ENCODE results near the gene EIF4G3. TPM values are rescaled to one million over a fixed set of nuclear protein-coding genes. Genes with fewer than 3 reads are reported as not detected.

The EIF4G3 gene
- total and polyA plus RNA-seq, 9 of the 15 experiments (the other 6 are each of a cell fraction or from before 2014, with no cell fraction given): 6.7 to 40.5 (median 32.1) TPM

DNA sequence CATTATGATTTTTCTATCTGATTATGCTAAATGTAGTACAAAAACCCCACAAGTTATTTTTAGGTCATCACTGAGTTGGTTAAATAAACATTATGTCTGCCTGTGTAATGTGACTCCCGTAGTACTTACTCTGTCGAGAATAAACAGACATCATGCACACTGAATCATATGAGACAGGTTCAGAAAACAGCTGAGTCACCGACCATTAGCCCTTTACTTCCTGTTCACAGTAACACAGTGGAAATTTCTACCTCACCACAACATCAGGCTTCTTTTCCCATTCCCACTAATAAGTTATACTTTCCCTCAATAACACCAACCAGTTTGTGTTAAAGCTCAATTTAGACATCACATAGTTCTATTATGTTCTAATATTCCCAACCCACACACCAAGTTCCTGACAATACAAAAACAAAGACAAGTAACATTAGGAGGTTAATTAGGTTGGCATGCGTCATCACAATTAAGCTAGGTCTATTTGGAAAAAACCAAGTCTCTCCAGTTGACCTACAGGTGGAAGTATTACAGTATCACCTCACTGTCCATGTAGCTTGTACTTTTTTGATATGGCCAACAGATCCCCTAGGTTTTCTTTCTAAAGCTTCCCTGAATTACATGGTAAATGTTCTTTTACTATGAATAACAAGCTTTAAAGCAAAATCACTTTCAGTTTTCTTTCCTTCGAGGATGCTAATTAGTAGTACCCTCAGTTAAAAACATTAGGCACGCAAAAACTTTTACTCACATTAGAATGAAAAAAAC lies 154.2 kb downstream of the EIF4G3 start (continued):
- TF ChIP-seq NR2C2 (CRISPR knock-in tag; IDR thresholded peaks at IDR 0.05) (no peak), NR2C2 (tag; IDR thresholded peaks at IDR 0.05) (peak; percentile 80), UBTF (IDR thresholded peaks at IDR 0.05; ENCODE audit: borderline replicate concordance in 1 of 2, low read depth in 2 of 2, low read length in 2 of 2) (no peak), ATF1 (CRISPR knock-in tag; IDR thresholded peaks at IDR 0.05) (no peak), ATF1 (tag; IDR thresholded peaks at IDR 0.05) (peak; percentile 82), BHLHE40 (IDR thresholded peaks at IDR 0.05; ENCODE audit: low read length) (no peak), ZNF639 (CRISPR knock-in tag; conservative IDR thresholded peaks at IDR 0.05 in 1 of 2, IDR thresholded peaks at IDR 0.05 in 1 of 2) (peak in 1 of 2 experiments; percentile 63; a peak in 2 of 4 replicates), TRIM28 (IDR thresholded peaks at IDR 0.05) (peak; percentile 78), POU5F1 (IDR thresholded peaks at IDR 0.05; ENCODE audit: borderline replicate concordance, low read depth, low read length, partially characterized antibody) (no peak), TEAD4 (IDR thresholded peaks at IDR 0.05; ENCODE audit: low read length) (peak; percentile 60; the same call in 1 of the 2 replicates), TEAD4 (CRISPR knock-in tag; IDR thresholded peaks at IDR 0.05; ENCODE audit: borderline replicate concordance) (no peak), RBM22 (IDR thresholded peaks at IDR 0.05; ENCODE audit: low read depth, low read length, poor library complexity, severe bottlenecking) (no peak), ZNF778 (CRISPR knock-in tag; IDR thresholded peaks at IDR 0.05) (no peak), TRIM24 (IDR thresholded peaks at IDR 0.05) (peak; percentile 85 to 89), ZC3H11A (IDR thresholded peaks at IDR 0.05; ENCODE audit: low read depth, low read length) (no peak)

All from K562 (cell line).